Measurements from ENCODE around the gene MARCHF9. TPM values are rescaled to one million over a fixed set of nuclear protein-coding genes. Genes with fewer than 3 reads are reported as not detected.

Gene MARCHF9
- total RNA-seq, 1 experiment from 2014 or later: 21.8 TPM

DNA sequence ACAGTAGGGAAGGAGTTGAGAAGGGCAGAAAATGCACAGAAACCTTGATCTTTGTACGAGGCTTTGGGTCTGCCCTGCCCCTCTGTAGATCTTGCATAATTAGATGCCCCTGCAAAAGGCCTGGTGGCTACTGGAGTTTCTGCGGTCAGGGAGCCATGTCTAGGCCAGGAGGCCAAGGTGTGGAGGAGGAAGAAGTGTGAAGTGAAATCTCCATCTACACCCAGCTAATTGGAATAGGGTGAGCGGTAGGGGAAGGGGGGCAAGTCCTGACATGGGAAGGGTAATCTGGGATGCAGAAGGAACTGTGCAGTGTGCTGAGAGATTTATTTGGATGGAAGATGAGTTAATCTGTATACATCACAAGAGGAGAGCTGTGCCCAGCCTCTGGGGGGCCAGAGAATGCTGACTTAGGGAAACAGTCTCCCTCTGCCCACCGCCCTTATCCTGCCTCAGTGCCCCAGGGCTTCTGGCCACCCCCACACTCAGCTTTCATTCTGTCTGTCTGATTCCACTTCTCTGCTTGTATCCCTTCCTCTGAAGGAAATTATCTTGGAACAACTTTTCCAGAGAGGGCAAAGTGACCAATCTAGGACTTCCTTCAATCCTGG is 6.6 kb downstream of the MARCHF9 start:
- Histone ChIP-seq H3K9me2 (ENCODE audit: insufficient read depth) (no peaks in the 10 kb centered on the region), H3K79me2 (ENCODE audit: insufficient read depth, low read length) (no peaks in the 10 kb centered on the region), H3K36me3 (ENCODE audit: control insufficient read depth in 1 of 2, insufficient read depth in 2 of 2, low read length in 2 of 2) (peaks cover 0 to 7% of the 10 kb centered on the region in 2 experiments; a peak in 2 of 4 replicates), H3K27ac (ENCODE audit: low read depth, low read length) (no peak overlapping the region), H3K4me2 (ENCODE audit: low read length) (no peak overlapping the region), H3K4me3 (replicated peaks in 1 of 2; ENCODE audit: low read depth in 1 of 2, low read length in 2 of 2) (no peak overlapping the region), H4K20me1 (ENCODE audit: insufficient read depth) (no peaks in the 10 kb centered on the region), H3K9ac (ENCODE audit: low read length) (no peak overlapping the region), H3K9me3 (ENCODE audit: control insufficient read depth in 1 of 2, insufficient read depth in 1 of 2, low read depth in 1 of 2, low read length in 2 of 2) (no peaks in the 10 kb centered on the region), H3K27me3 (ENCODE audit: insufficient read depth, low read length) (no peaks in the 10 kb centered on the region), H2AFZ (ENCODE audit: low read depth, low read length, poor library complexity, severe bottlenecking) (no peak overlapping the region), H3K4me1 (ENCODE audit: control insufficient read depth in 1 of 2, insufficient read depth in 2 of 2, low read length in 2 of 2) (peaks cover 4 to 31% of the 10 kb centered on the region in 2 experiments; a peak in 3 of 4 replicates)
- intact Hi-C loops (cut with micrococcal nuclease): no loop called here
- BruUV-seq (replicated peaks): no TSS peak
- DNase-seq (ENCODE audit: low read depth, low spot score): no peak
- no peak for ATAC-seq
- ChIA-PET POLR2A (no interaction called here), CTCF (no interaction called here), RAD21 (ENCODE audit: low non-redundant PET in 1 of 2, low total read pairs in 2 of 2, uncharacterized antibody in 2 of 2, unreplicated experiment in 2 of 2) (no interaction called here)
- TF ChIP-seq EZH2phosphoT487 (IDR thresholded peaks at IDR 0.05; ENCODE audit: borderline replicate concordance) (no peak), POLR2A (IDR thresholded peaks at IDR 0.05; ENCODE audit: borderline replicate concordance, extremely low read depth, insufficient read depth, insufficient read length) (no peak), SP1 (IDR thresholded peaks at IDR 0.05; ENCODE audit: low read depth) (no peak)
- TF ChIP-seq, protein P1, sequence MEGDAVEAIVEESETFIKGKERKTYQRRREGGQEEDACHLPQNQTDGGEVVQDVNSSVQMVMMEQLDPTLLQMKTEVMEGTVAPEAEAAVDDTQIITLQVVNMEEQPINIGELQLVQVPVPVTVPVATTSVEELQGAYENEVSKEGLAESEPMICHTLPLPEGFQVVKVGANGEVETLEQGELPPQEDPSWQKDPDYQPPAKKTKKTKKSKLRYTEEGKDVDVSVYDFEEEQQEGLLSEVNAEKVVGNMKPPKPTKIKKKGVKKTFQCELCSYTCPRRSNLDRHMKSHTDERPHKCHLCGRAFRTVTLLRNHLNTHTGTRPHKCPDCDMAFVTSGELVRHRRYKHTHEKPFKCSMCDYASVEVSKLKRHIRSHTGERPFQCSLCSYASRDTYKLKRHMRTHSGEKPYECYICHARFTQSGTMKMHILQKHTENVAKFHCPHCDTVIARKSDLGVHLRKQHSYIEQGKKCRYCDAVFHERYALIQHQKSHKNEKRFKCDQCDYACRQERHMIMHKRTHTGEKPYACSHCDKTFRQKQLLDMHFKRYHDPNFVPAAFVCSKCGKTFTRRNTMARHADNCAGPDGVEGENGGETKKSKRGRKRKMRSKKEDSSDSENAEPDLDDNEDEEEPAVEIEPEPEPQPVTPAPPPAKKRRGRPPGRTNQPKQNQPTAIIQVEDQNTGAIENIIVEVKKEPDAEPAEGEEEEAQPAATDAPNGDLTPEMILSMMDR (IDR thresholded peaks at IDR 0.05 in 2 of 3, conservative IDR thresholded peaks at IDR 0.05 in 1 of 3; ENCODE audit: borderline replicate concordance in 1 of 3, insufficient read depth in 1 of 3, low read depth in 2 of 3, low read length in 2 of 3): no peak

DNA sequence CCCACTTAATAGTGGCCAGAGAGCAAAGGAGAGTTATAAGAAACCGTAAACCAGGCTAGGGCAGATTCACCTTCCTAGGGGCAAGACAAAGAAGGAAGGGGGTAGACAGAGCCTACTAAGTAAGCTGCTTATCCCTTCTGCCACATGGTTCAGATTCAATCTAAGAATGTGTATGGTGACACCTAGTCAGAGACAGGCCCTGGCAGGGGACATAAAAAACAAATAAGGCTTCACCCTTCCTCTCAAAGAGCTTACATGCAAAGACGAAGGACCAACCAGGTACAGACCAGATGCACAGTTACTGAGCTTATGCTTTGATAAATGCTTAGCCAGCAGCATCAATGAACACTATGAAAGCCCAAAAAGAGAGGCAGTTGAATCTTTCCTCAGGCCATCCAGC is 7.6 kb downstream of the MARCHF9 start:
- ATAC-seq: no peak
- ChIA-PET CTCF (no interaction called here), RAD21 (ENCODE audit: low non-redundant PET in 1 of 2, low total read pairs in 2 of 2, uncharacterized antibody in 2 of 2, unreplicated experiment in 2 of 2) (no interaction called here), POLR2A (no interaction called here)
- Histone ChIP-seq H3K4me2 (ENCODE audit: low read length) (no peak overlapping the region), H3K27me3 (ENCODE audit: insufficient read depth, low read length) (no peaks in the 10 kb centered on the region), H3K4me1 (ENCODE audit: control insufficient read depth in 1 of 2, insufficient read depth in 2 of 2, low read length in 2 of 2) (peaks cover 7 to 34% of the 10 kb centered on the region in 2 experiments), H3K9ac (ENCODE audit: low read length) (no peak overlapping the region), H3K4me3 (replicated peaks in 1 of 2; ENCODE audit: low read depth in 1 of 2, low read length in 2 of 2) (no peak overlapping the region), H3K9me2 (ENCODE audit: insufficient read depth) (no peaks in the 10 kb centered on the region), H3K36me3 (ENCODE audit: control insufficient read depth in 1 of 2, insufficient read depth in 2 of 2, low read length in 2 of 2) (peaks cover 0 to 7% of the 10 kb centered on the region in 2 experiments; a peak in 2 of 4 replicates), H3K27ac (ENCODE audit: low read depth, low read length) (no peak overlapping the region), H3K79me2 (ENCODE audit: insufficient read depth, low read length) (no peaks in the 10 kb centered on the region), H3K9me3 (ENCODE audit: control insufficient read depth in 1 of 2, insufficient read depth in 1 of 2, low read depth in 1 of 2, low read length in 2 of 2) (no peaks in the 10 kb centered on the region), H2AFZ (ENCODE audit: low read depth, low read length, poor library complexity, severe bottlenecking) (no peak overlapping the region), H4K20me1 (ENCODE audit: insufficient read depth) (no peaks in the 10 kb centered on the region)
- DNase-seq (ENCODE audit: low read depth, low spot score): no peak
- intact Hi-C loops (cut with micrococcal nuclease): no loop called here
- BruUV-seq (replicated peaks): no TSS peak
- no peak for TF ChIP-seq ZFX (IDR thresholded peaks at IDR 0.05)
- TF ChIP-seq, protein P1 (IDR thresholded peaks at IDR 0.05 in 2 of 3, conservative IDR thresholded peaks at IDR 0.05 in 1 of 3; ENCODE audit: borderline replicate concordance in 1 of 3, insufficient read depth in 1 of 3, low read depth in 2 of 3, low read length in 2 of 3): no peak
- TF ChIP-seq TCF7L2 (IDR thresholded peaks at IDR 0.05; ENCODE audit: borderline replicate concordance, extremely low read depth, insufficient read depth, insufficient read length): no peak
- TF ChIP-seq, protein P2, sequence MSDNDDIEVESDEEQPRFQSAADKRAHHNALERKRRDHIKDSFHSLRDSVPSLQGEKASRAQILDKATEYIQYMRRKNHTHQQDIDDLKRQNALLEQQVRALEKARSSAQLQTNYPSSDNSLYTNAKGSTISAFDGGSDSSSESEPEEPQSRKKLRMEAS (IDR thresholded peaks at IDR 0.05): no peak
- no peak for TF ChIP-seq CEBPB (IDR thresholded peaks at IDR 0.05; ENCODE audit: low read depth)
- no peak for TF ChIP-seq RAD21 (IDR thresholded peaks at IDR 0.05; ENCODE audit: low read depth)
- no peak for TF ChIP-seq ZNF274 (IDR thresholded peaks at IDR 0.05; ENCODE audit: low read depth, low read length)
- TF ChIP-seq, protein P3, sequence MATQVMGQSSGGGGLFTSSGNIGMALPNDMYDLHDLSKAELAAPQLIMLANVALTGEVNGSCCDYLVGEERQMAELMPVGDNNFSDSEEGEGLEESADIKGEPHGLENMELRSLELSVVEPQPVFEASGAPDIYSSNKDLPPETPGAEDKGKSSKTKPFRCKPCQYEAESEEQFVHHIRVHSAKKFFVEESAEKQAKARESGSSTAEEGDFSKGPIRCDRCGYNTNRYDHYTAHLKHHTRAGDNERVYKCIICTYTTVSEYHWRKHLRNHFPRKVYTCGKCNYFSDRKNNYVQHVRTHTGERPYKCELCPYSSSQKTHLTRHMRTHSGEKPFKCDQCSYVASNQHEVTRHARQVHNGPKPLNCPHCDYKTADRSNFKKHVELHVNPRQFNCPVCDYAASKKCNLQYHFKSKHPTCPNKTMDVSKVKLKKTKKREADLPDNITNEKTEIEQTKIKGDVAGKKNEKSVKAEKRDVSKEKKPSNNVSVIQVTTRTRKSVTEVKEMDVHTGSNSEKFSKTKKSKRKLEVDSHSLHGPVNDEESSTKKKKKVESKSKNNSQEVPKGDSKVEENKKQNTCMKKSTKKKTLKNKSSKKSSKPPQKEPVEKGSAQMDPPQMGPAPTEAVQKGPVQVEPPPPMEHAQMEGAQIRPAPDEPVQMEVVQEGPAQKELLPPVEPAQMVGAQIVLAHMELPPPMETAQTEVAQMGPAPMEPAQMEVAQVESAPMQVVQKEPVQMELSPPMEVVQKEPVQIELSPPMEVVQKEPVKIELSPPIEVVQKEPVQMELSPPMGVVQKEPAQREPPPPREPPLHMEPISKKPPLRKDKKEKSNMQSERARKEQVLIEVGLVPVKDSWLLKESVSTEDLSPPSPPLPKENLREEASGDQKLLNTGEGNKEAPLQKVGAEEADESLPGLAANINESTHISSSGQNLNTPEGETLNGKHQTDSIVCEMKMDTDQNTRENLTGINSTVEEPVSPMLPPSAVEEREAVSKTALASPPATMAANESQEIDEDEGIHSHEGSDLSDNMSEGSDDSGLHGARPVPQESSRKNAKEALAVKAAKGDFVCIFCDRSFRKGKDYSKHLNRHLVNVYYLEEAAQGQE (IDR thresholded peaks at IDR 0.05; ENCODE audit: low read depth): no peak

All from HCT116 (cell line).